ENCODE results near the gene SDK1. TPM values are rescaled to one million over a fixed set of nuclear protein-coding genes. Genes with fewer than 3 reads are reported as not detected.

The SDK1 gene
- total RNA-seq, 1 donor from 2014 or later = 7.5 TPM

GRCh38 chr7:4257146-4258111 lies 956.4 kb downstream of the SDK1 start:
- peak; percentile 16 for DNase-seq (ENCODE audit: low spot score)

GRCh38 chr7:4260116-4260515 lies 959.1 kb downstream of the SDK1 start:
- peak; percentile 14 for DNase-seq (ENCODE audit: low spot score)

GRCh38 chr7:4260867-4261600 lies 960.0 kb downstream of the SDK1 start:
- DNase-seq (ENCODE audit: low spot score) = peak; percentile 72

- peak; percentile 33 for DNase-seq (ENCODE audit: low spot score)
Observed at GRCh38 chr7:4261601-4261960, 960.5 kb downstream of the SDK1 start.

GRCh38 chr7:4264206-4264605 lies 963.2 kb downstream of the SDK1 start:
- peak; percentile 51 for DNase-seq (ENCODE audit: low spot score)

GRCh38 chr7:4265066-4265465 lies 964.0 kb downstream of the SDK1 start:
- DNase-seq (ENCODE audit: low spot score) = peak; percentile 72

GRCh38 chr7:4265676-4266075 lies 964.6 kb downstream of the SDK1 start:
- peak; percentile 77 for DNase-seq (ENCODE audit: low spot score)

- DNase-seq (ENCODE audit: low spot score) = peak; percentile 59
Observed at GRCh38 chr7:4266270-4267040, 965.4 kb downstream of the SDK1 start.

GRCh38 chr7:4267341-4268039 lies 966.4 kb downstream of the SDK1 start:
- DNase-seq (ENCODE audit: low spot score) = peak; percentile 81

GRCh38 chr7:4268040-4268965 lies 967.3 kb downstream of the SDK1 start:
- peak; percentile 69 for DNase-seq (ENCODE audit: low spot score)

GRCh38 chr7:4269086-4269485 lies 968.0 kb downstream of the SDK1 start:
- DNase-seq (ENCODE audit: low spot score) = peak; percentile 59

GRCh38 chr7:4269746-4270145 lies 968.7 kb downstream of the SDK1 start:
- DNase-seq (ENCODE audit: low spot score) = peak; percentile 73

GRCh38 chr7:4270268-4270667 lies 969.2 kb downstream of the SDK1 start:
- DNase-seq (ENCODE audit: low spot score) = peak; percentile 41

GRCh38 chr7:4270941-4271715 lies 970.1 kb downstream of the SDK1 start:
- DNase-seq (ENCODE audit: low spot score) = peak; percentile 79

- peak; percentile 75 for DNase-seq (ENCODE audit: low spot score)
Observed at GRCh38 chr7:4271716-4272015, 970.6 kb downstream of the SDK1 start.

GRCh38 chr7:4272141-4272540 lies 971.1 kb downstream of the SDK1 start:
- DNase-seq (ENCODE audit: low spot score) = peak; percentile 64

- peak; percentile 22 for DNase-seq (ENCODE audit: low spot score)
Observed at GRCh38 chr7:4273566-4274230, 972.6 kb downstream of the SDK1 start.

GRCh38 chr7:4274286-4274685 lies 973.2 kb downstream of the SDK1 start:
- peak; percentile 35 for DNase-seq (ENCODE audit: low spot score)

- DNase-seq (ENCODE audit: low spot score) = peak; percentile 9
Observed at GRCh38 chr7:4277936-4278335, 976.9 kb downstream of the SDK1 start.

Data from mesenteric fat pad (tissue), 1 donor.